Urinary bladder (tissue), 4 donors: ENCODE results near the gene ZBTB37. TPM values are rescaled to one million over a fixed set of nuclear protein-coding genes. Genes with fewer than 3 reads are reported as not detected.

Experiments
- DNase-seq: peaks from one replicate; pipeline ENCODE4 v3.0.0-alpha.2; 2015; ENCODE audit errors: extremely low spot score
- H3K27ac ChIP-seq: one replicate; pipeline ENCODE4 v1.5.1; 2013; ENCODE audit warnings: low read depth, mild to moderate bottlenecking, moderate library complexity
- H3K36me3 ChIP-seq: one replicate; pipeline ENCODE4 v1.6.1; 2013; ENCODE audit warnings: mild to moderate bottlenecking, moderate library complexity; ENCODE audit not compliant: insufficient read depth
- H3K4me1 ChIP-seq: one replicate; pipeline ENCODE4 v1.6.1; 2013; ENCODE audit warnings: mild to moderate bottlenecking, moderate library complexity; ENCODE audit not compliant: insufficient read depth
- H3K4me3 ChIP-seq: one replicate; pipeline ENCODE4 v1.5.1; 2013; ENCODE audit warnings: low read depth, low read length
- WGBS: extraction: QIAGEN DNeasy Blood & Tissue Kit; methylation state at CpG from one replicate; pipeline ENCODE4 v1.1.7; 2013; 5-methylcytosine and 5-hydroxymethylcytosine counted together
- polyA plus RNA-seq: library from polyadenylated mRNA; stranded (reverse); fragments of 200-250 nt; gene quantifications from one replicate; pipeline ENCODE4 v1.2.3, GENCODE V29; 2013
- small RNA-seq: library from RNA; depleted of rRNA; stranded (forward); fragments of <200 nt; gene quantifications from one replicate; pipeline ENCODE3, GENCODE V24; 2014
- total RNA-seq: library from RNA; depleted of rRNA; stranded (reverse); fragments of >200 nt; gene quantifications from one replicate; pipeline ENCODE4 v1.2.3, GENCODE V29; 2014
- donor health status: healthy with polysubstance abuse.
- donor health status: healthy.

Gene ZBTB37
- total and polyA plus RNA-seq, 2 donors: 1.3 to 32.8 TPM

DNA sequence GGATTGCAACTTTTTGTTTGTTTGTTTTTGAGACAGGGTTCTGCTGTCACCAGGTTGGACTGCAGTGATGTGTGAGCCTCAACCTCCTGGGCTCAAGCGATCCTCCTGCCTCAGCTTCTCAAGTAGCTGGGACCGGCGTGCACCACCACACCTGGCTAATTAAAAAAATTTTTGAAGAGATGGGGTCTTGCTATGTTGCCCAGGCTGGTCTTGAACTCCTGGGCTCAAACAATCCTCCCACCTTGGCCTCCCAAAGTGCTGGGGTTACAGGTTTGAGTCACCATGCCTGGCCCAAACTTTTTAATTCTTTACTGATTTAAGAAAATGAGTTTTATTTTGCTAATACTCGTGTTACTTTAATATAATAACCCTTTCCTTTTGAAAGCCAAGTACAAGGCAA is 80.4 kb downstream of the ZBTB37 start:
- peaks cover 18% of the 10 kb centered on the region for H3K36me3 ChIP-seq
- no peak overlapping the region for H3K4me3 ChIP-seq
- DNase-seq: no peak
- no peaks in the 10 kb centered on the region for H3K4me1 ChIP-seq
- H3K27ac ChIP-seq: no peak overlapping the region
- WGBS: 98% methylated on average over 4 of the region's 4 CpGs

Small RNAs within 50 kb of the gene (small RNA-seq; reads per million reads assigned to genes)
- gene RNA5SP67: not detected

Other genes with a start within 250 kb of the ZBTB37 start
- gene TEX50, start 233.0 kb upstream of the ZBTB37 start, total RNA-seq: not detected
- not detected for gene TEX50, start 233.0 kb upstream of the ZBTB37 start, polyA plus RNA-seq
- gene ANKRD45, start 198.5 kb upstream of the ZBTB37 start, total RNA-seq: 0.63 TPM
- gene ANKRD45, start 198.5 kb upstream of the ZBTB37 start, polyA plus RNA-seq: 0.32 TPM
- 45.1 TPM for gene KLHL20, start 153.4 kb upstream of the ZBTB37 start, total RNA-seq
- 22.5 TPM for gene KLHL20, start 153.4 kb upstream of the ZBTB37 start, polyA plus RNA-seq
- gene DARS2, start 43.7 kb upstream of the ZBTB37 start, total RNA-seq: 17.0 TPM
- gene DARS2, start 43.7 kb upstream of the ZBTB37 start, polyA plus RNA-seq: 6.5 TPM
- 26.3 TPM for gene CENPL, start 43.5 kb upstream of the ZBTB37 start, total RNA-seq
- 3.7 TPM for gene CENPL, start 43.5 kb upstream of the ZBTB37 start, polyA plus RNA-seq
- 317 TPM for gene GAS5, start 391 bp upstream of the ZBTB37 start, total RNA-seq
- 610 TPM for gene GAS5, start 391 bp upstream of the ZBTB37 start, polyA plus RNA-seq
- not detected for gene SERPINC1, start 48.9 kb downstream of the ZBTB37 start, total RNA-seq
- gene SERPINC1, start 48.9 kb downstream of the ZBTB37 start, polyA plus RNA-seq: 1.4 TPM
- gene RC3H1, start 154.0 kb downstream of the ZBTB37 start, total RNA-seq: 43.3 TPM
- gene RC3H1, start 154.0 kb downstream of the ZBTB37 start, polyA plus RNA-seq: 3.7 TPM